IMR-90 (cell line): Measurements from ENCODE around the gene TRIM6. TPM values are rescaled to one million over a fixed set of nuclear protein-coding genes. Genes with fewer than 3 reads are reported as not detected.

ENCODE experiments used
- ATAC-seq: fragments of 200-7000 bp; cut with Tn5 transposase; 2 replicates; pipeline ENCODE4 v1.9.1; 2020; ENCODE audit warnings: low read depth, mild to moderate bottlenecking, moderate library complexity
- BruUV-seq: library from RNA; stranded (reverse); fragments of 400-500 nt; replicated peaks from 2 replicates; lab custom pipeline; 2021; lab: Mats Ljungman, UMichigan
- CTCF ChIA-PET: fragments of 300-600 bp; formaldehyde crosslinking; extraction: SDS; loops from one replicate; lab custom pipeline; 2021; ENCODE audit warnings: antibody characterized with exemption; lab: Yijun Ruan, JAX
- POLR2A ChIA-PET: fragments of 300-600 bp; sonication (Branson Sonifier 250); formaldehyde crosslinking; loops from one replicate; lab custom pipeline; 2022; ENCODE audit warnings: antibody characterized with exemption; ENCODE audit not compliant: unreplicated experiment; lab: Charles Lee
- DNase-seq: peaks from one replicate; pipeline ENCODE4 v3.0.0; 2013
- H2AFZ ChIP-seq: replicated peaks from 2 replicates; pipeline ENCODE3; 2013; ENCODE audit warnings: low read length, mild to moderate bottlenecking; ENCODE audit not compliant: poor library complexity
- H2AK5ac ChIP-seq: 2 replicates; pipeline ENCODE4 v1.6.1; 2013; ENCODE audit warnings: low read depth, low read length, inconsistent platforms
- H2AK9ac ChIP-seq: replicated peaks from 2 replicates; pipeline ENCODE3; 2013; ENCODE audit warnings: mild to moderate bottlenecking, low read depth, low read length, moderate library complexity; ENCODE audit not compliant: poor library complexity
- H2BK120ac ChIP-seq: 2 replicates; pipeline ENCODE4 v1.6.1; 2013; ENCODE audit warnings: low read depth, low read length, inconsistent platforms
- H2BK15ac ChIP-seq: 3 replicates; pipeline ENCODE4 v1.6.1; 2013; ENCODE audit warnings: low read depth, low read length, inconsistent platforms
- H2BK20ac ChIP-seq: 2 replicates; pipeline ENCODE4 v1.6.1; 2013; ENCODE audit warnings: low read depth, mild to moderate bottlenecking, inconsistent platforms, low read length, moderate library complexity
- H2BK5ac ChIP-seq: 2 replicates; pipeline ENCODE4 v1.6.1; 2013; ENCODE audit warnings: mild to moderate bottlenecking, low read depth, low read length, inconsistent platforms; ENCODE audit not compliant: poor library complexity, severe bottlenecking
- H3K14ac ChIP-seq: replicated peaks from 2 replicates; pipeline ENCODE4 v1.6.1; 2013; ENCODE audit warnings: low read depth, low read length, inconsistent platforms
- H3K18ac ChIP-seq: 2 replicates; pipeline ENCODE4 v1.6.1; 2013; ENCODE audit warnings: low read depth, low read length, control low read depth
- H3K23ac ChIP-seq: 2 replicates; pipeline ENCODE4 v1.6.1; 2013; ENCODE audit warnings: low read depth, low read length, inconsistent platforms
- H3K27ac ChIP-seq: 2 replicates; pipeline ENCODE4 v1.5.1; 2013; ENCODE audit warnings: mild to moderate bottlenecking, control low read depth, low read length; ENCODE audit not compliant: insufficient read depth
- H3K27me3 ChIP-seq: 2 replicates; pipeline ENCODE4 v1.6.1; 2013; ENCODE audit warnings: low read length; ENCODE audit not compliant: control insufficient read depth, insufficient read depth
- H3K36me3 ChIP-seq: 2 replicates; pipeline ENCODE4 v1.6.1; 2013; ENCODE audit warnings: low read length, mixed read lengths; ENCODE audit not compliant: control insufficient read depth, insufficient read depth
- H3K4ac ChIP-seq: 2 replicates; pipeline ENCODE4 v1.6.1; 2013; ENCODE audit warnings: low read depth, low read length, inconsistent platforms
- H3K4me1 ChIP-seq: 2 replicates; pipeline ENCODE4 v1.6.1; 2013; ENCODE audit warnings: low read length, mixed read lengths; ENCODE audit not compliant: control insufficient read depth, insufficient read depth
- H3K4me2 ChIP-seq: 2 replicates; pipeline ENCODE4 v1.6.1; 2013; ENCODE audit warnings: low read depth, mild to moderate bottlenecking, control low read depth, low read length, moderate library complexity
- H3K4me3 ChIP-seq: 2 replicates; pipeline ENCODE4 v1.5.1; 2013; ENCODE audit warnings: low read depth, mild to moderate bottlenecking, control low read depth, low read length, moderate library complexity; ENCODE audit not compliant: insufficient read depth
- H3K56ac ChIP-seq: 2 replicates; pipeline ENCODE4 v1.6.1; 2013; ENCODE audit warnings: low read length, inconsistent platforms; ENCODE audit not compliant: insufficient read depth; ENCODE audit errors: extremely low read depth
- H3K79me1 ChIP-seq, 2 experiments: 2 replicates each; pipeline ENCODE4 v1.6.1; 2013; ENCODE audit warnings: low read length in 2 of 2, inconsistent platforms in 1 of 2, low read depth in 1 of 2
- H3K9ac ChIP-seq: 2 replicates; pipeline ENCODE4 v1.6.1; 2013; ENCODE audit warnings: low read depth, low read length, control low read depth
- H3K9me1 ChIP-seq: 2 replicates; pipeline ENCODE4 v1.6.1; 2013; ENCODE audit warnings: low read length, inconsistent platforms; ENCODE audit not compliant: insufficient read depth
- H3K9me3 ChIP-seq: 2 replicates; pipeline ENCODE4 v1.6.1; 2013; ENCODE audit warnings: low read length; ENCODE audit not compliant: control insufficient read depth, insufficient read depth
- H4K20me1 ChIP-seq: 2 replicates; pipeline ENCODE4 v1.6.1; 2013; ENCODE audit warnings: low read length, inconsistent platforms; ENCODE audit not compliant: insufficient read depth
- H4K5ac ChIP-seq: 2 replicates; pipeline ENCODE4 v1.6.1; 2013; ENCODE audit warnings: mild to moderate bottlenecking, low read depth, low read length, control low read depth
- H4K8ac ChIP-seq, 2 experiments: 2 replicates each; pipeline ENCODE4 v1.6.1; 2013; ENCODE audit warnings: low read depth in 2 of 2, low read length in 2 of 2, control low read depth in 1 of 2, inconsistent platforms in 1 of 2
- H4K91ac ChIP-seq: 2 replicates; pipeline ENCODE4 v1.6.1; 2013; ENCODE audit warnings: low read depth, low read length, inconsistent platforms; ENCODE audit not compliant: insufficient read depth
- BHLHE40 ChIP-seq: fragments of 150-350 bp; IDR thresholded peaks from 2 replicates; pipeline ENCODE4 v1.6.1; 2016; ENCODE audit warnings: mild to moderate bottlenecking, low read depth, low read length
- CEBPB ChIP-seq: IDR thresholded peaks from 2 replicates; pipeline ENCODE4 v1.6.1; 2012; ENCODE audit warnings: low read depth, low read length, improper control_type of control experiment
- CHD1 ChIP-seq: IDR thresholded peaks from 2 replicates; pipeline ENCODE4 v1.6.1; 2012; ENCODE audit warnings: low read depth, low read length, improper control_type of control experiment
- FOS ChIP-seq: fragments of 150-350 bp; IDR thresholded peaks from 2 replicates; pipeline ENCODE4 v1.6.1; 2016; ENCODE audit warnings: low read depth, low read length
- MAFK ChIP-seq: IDR thresholded peaks from 2 replicates; pipeline ENCODE4 v1.6.1; 2012; ENCODE audit warnings: low read depth, low read length, improper control_type of control experiment
- MAZ ChIP-seq: IDR thresholded peaks from 2 replicates; pipeline ENCODE4 v1.6.1; 2012; ENCODE audit warnings: low read depth, mild to moderate bottlenecking, low read length, improper control_type of control experiment, moderate library complexity, borderline replicate concordance
- MXI1 ChIP-seq: IDR thresholded peaks from 2 replicates; pipeline ENCODE4 v1.6.1; 2012; ENCODE audit warnings: low read depth, mild to moderate bottlenecking, low read length, moderate library complexity, borderline replicate concordance
- NFE2L2 ChIP-seq: fragments of 150-350 bp; IDR thresholded peaks from 2 replicates; pipeline ENCODE4 v1.6.1; 2016; ENCODE audit warnings: low read depth, mild to moderate bottlenecking, low read length
- POLR2A ChIP-seq: IDR thresholded peaks from 2 replicates; pipeline ENCODE4 v1.6.1; 2012; ENCODE audit warnings: mild to moderate bottlenecking, low read depth, low read length
- RAD21 ChIP-seq: IDR thresholded peaks from 2 replicates; pipeline ENCODE4 v1.6.1; 2012; ENCODE audit warnings: low read length, improper control_type of control experiment
- RCOR1 ChIP-seq: IDR thresholded peaks from 2 replicates; pipeline ENCODE4 v1.6.1; 2012; ENCODE audit warnings: mild to moderate bottlenecking, low read length, improper control_type of control experiment; ENCODE audit not compliant: insufficient replicate concordance
- RFX5 ChIP-seq: IDR thresholded peaks from 2 replicates; pipeline ENCODE4 v1.8.0; 2012; ENCODE audit warnings: low read depth, mild to moderate bottlenecking, low read length, moderate library complexity
- SMC3 ChIP-seq: fragments of 150-350 bp; IDR thresholded peaks from 2 replicates; pipeline ENCODE4 v1.6.1; 2016; ENCODE audit warnings: low read depth, mild to moderate bottlenecking, antibody characterized with exemption, low read length, moderate library complexity
- WGBS, 2 experiments: methylation state at CpG; one replicate each; pipeline versions ENCODE4 v1.1.5 to v1.1.7; 2013; ENCODE audit warnings: missing lambda C conversion rate in 2 of 2; ENCODE audit not compliant: insufficient read length in 1 of 2; ENCODE audit errors: extremely low coverage in 2 of 2; 5-methylcytosine and 5-hydroxymethylcytosine counted together
- dilution Hi-C: fragments of 300-500 bp; cut with HindIII; formaldehyde crosslinking; loops from one replicate; pipeline ENCODE4 v1.14.3; 2018; ENCODE audit warnings: low sequenced_read_pairs; ENCODE audit not compliant: unreplicated experiment
- in situ Hi-C: fragments of 300-500 bp; cut with MboI; formaldehyde crosslinking; loops from 3 replicates; pipeline ENCODE4 v1.14.3; 2019; ENCODE audit warnings: low sequenced_read_pairs, inconsistent platforms, mixed read lengths
- intact Hi-C: fragments of 100-400 bp; cut with micrococcal nuclease; formaldehyde crosslinking; loops from 2 replicates; pipeline ENCODE4 v1.10.0; 2022
- polyA plus RNA-seq, 3 experiments: library from polyadenylated mRNA; depleted of rRNA; stranded (reverse); fragments of >200 nt; gene quantifications; 2 replicates each; pipeline ENCODE4 v1.2.3, GENCODE V29; 2012; ENCODE audit warnings: low replicate concordance in 1 of 3
- total RNA-seq: library from RNA; depleted of rRNA; stranded (reverse); fragments of >200 nt; gene quantifications from 2 replicates; pipeline ENCODE4 v1.2.3, GENCODE V29; 2012
- TF ChIP-seq, protein P1 (sequence below): fragments of 150-350 bp; IDR thresholded peaks from 2 replicates; pipeline ENCODE4 v1.6.1; 2017; ENCODE audit warnings: mild to moderate bottlenecking, antibody characterized with exemption, low read length, low read depth
- TF ChIP-seq, protein P2 (sequence below): fragments of 150-350 bp; IDR thresholded peaks from 2 replicates; pipeline ENCODE4 v1.6.1; 2016; ENCODE audit warnings: low read depth, mild to moderate bottlenecking, low read length, moderate library complexity, borderline replicate concordance
- TF ChIP-seq, protein P3 (sequence below): conservative IDR thresholded peaks from 2 replicates; pipeline ENCODE4 v1.5.1; 2012; ENCODE audit warnings: mild to moderate bottlenecking, low read depth, low read length, improper control_type of control experiment

The TRIM6 gene
- total and polyA plus RNA-seq, 2 of the 4 experiments (the other 2 are of a cell fraction) = 3.9 to 4.7 TPM

DNA sequence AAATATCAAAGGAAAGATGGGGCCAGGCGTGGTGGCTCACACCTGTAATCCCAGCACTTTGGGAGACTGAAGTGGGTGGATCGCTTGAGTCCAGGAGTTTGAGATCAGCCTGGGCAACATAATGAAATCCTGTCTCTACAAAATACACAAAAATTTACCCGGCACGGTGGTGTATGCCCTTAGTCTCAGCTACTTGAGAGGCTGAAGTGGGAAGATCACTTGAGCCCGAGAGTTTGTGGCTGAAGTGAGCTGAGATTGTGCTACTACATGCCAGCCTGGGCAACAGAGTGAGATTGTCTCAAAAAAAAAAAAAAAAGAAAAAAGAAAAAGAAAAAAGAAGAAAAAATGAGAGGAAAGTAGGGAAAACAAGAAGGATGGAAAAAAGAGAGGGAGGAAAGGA, 3.8 kb upstream of the TRIM6 start:
- H2BK120ac ChIP-seq = no peak overlapping the region
- DNase-seq (no peak), ATAC-seq (no peak)
- no peaks in the 10 kb centered on the region for H3K9me1 ChIP-seq
- H3K9me3 ChIP-seq = no peaks in the 10 kb centered on the region
- no peak overlapping the region for H3K9ac ChIP-seq
- no peak overlapping the region for H3K56ac ChIP-seq
- no TSS peak for BruUV-seq
- dilution Hi-C loops (no loop called here), in situ Hi-C loops (no loop called here), intact Hi-C loops (loop anchor here (10.0 kb wide), 1 partner anchor 1868 kb away; no protein-coding TSS in a partner anchor)
- no peak overlapping the region for H3K18ac ChIP-seq
- no peak overlapping the region for H3K4ac ChIP-seq
- WGBS, 2 experiments = 86% methylated on average over 1 of the region's 5 CpGs; no CpG with 5 or more reads in 1 of the 2 experiments
- no peak overlapping the region for H2BK15ac ChIP-seq
- H4K20me1 ChIP-seq = no peaks in the 10 kb centered on the region
- no peak overlapping the region for H2AFZ ChIP-seq
- TF ChIP-seq BHLHE40 (no peak), MAFK (no peak), RCOR1 (no peak), POLR2A (no peak), RFX5 (no peak), FOS (no peak), NFE2L2 (no peak), CHD1 (no peak), MXI1 (no peak), SMC3 (no peak), MAZ (no peak), CEBPB (no peak), RAD21 (no peak)
- TF ChIP-seq, protein P1, sequence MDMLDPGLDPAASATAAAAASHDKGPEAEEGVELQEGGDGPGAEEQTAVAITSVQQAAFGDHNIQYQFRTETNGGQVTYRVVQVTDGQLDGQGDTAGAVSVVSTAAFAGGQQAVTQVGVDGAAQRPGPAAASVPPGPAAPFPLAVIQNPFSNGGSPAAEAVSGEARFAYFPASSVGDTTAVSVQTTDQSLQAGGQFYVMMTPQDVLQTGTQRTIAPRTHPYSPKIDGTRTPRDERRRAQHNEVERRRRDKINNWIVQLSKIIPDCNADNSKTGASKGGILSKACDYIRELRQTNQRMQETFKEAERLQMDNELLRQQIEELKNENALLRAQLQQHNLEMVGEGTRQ = no peak
- TF ChIP-seq, protein P2, sequence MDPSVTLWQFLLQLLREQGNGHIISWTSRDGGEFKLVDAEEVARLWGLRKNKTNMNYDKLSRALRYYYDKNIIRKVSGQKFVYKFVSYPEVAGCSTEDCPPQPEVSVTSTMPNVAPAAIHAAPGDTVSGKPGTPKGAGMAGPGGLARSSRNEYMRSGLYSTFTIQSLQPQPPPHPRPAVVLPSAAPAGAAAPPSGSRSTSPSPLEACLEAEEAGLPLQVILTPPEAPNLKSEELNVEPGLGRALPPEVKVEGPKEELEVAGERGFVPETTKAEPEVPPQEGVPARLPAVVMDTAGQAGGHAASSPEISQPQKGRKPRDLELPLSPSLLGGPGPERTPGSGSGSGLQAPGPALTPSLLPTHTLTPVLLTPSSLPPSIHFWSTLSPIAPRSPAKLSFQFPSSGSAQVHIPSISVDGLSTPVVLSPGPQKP = no peak
- TF ChIP-seq, protein P3, sequence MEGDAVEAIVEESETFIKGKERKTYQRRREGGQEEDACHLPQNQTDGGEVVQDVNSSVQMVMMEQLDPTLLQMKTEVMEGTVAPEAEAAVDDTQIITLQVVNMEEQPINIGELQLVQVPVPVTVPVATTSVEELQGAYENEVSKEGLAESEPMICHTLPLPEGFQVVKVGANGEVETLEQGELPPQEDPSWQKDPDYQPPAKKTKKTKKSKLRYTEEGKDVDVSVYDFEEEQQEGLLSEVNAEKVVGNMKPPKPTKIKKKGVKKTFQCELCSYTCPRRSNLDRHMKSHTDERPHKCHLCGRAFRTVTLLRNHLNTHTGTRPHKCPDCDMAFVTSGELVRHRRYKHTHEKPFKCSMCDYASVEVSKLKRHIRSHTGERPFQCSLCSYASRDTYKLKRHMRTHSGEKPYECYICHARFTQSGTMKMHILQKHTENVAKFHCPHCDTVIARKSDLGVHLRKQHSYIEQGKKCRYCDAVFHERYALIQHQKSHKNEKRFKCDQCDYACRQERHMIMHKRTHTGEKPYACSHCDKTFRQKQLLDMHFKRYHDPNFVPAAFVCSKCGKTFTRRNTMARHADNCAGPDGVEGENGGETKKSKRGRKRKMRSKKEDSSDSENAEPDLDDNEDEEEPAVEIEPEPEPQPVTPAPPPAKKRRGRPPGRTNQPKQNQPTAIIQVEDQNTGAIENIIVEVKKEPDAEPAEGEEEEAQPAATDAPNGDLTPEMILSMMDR = no peak
- H3K4me3 ChIP-seq = no peak overlapping the region
- peaks cover 2 to 6% of the 10 kb centered on the region in 2 experiments; a peak in 3 of 4 replicates for H3K79me1 ChIP-seq
- peaks cover 7% of the 10 kb centered on the region for H3K4me1 ChIP-seq
- no peak overlapping the region for H2AK5ac ChIP-seq
- H4K5ac ChIP-seq = no peak overlapping the region
- H3K27ac ChIP-seq = no peak overlapping the region
- H3K14ac ChIP-seq = no peak overlapping the region
- H3K36me3 ChIP-seq = no peaks in the 10 kb centered on the region
- H3K23ac ChIP-seq = no peak overlapping the region
- no peak overlapping the region for H2AK9ac ChIP-seq
- ChIA-PET CTCF (no interaction called here), POLR2A (no interaction called here)
- H4K8ac ChIP-seq = no peak overlapping the region
- H4K91ac ChIP-seq = no peak overlapping the region
- H2BK5ac ChIP-seq = no peak overlapping the region
- no peak overlapping the region for H2BK20ac ChIP-seq
- H3K27me3 ChIP-seq = no peaks in the 10 kb centered on the region
- no peak overlapping the region for H3K4me2 ChIP-seq
